ENCODE data around the gene ESYT1. TPM values are rescaled to one million over a fixed set of nuclear protein-coding genes. Genes with fewer than 3 reads are reported as not detected.

Gene ESYT1
- total RNA-seq, 1 donor from 2014 or later = 119 TPM

DNA sequence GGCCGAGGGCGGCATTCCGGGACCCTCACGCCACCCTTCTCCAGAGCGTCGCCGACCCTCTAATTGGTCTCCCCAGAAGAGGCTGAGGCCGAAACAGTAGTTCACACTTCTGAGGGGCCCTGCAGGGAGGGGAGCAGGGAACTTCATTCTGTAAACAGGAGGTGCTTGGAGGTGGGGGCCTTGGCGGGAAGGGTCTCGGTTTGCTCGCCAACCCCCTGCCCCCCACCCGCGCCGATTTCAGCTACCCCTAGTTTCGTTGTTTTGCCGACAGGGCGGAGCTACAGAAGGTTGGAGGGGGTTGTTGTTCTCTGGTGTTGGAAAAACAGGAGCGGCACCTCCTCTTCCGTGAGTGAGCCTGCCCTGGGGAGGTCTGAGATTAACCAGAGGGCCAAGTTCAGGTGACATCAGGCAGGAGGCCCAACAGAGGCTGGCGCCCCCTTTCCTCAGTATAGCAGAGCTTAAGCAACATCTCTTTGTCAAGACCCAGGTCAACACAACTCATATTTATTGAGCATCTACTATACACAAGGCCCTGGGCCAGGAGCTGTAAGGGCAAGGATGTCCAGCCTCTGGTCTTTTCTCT is 47.4 kb upstream of the ESYT1 start:
- Histone ChIP-seq H3K36me3 (no peaks in the 10 kb centered on the region), H3K9me3 (no peaks in the 10 kb centered on the region), H3K4me3 (peak overlapping the region; percentile 72 to 86), H3K27ac (no peak overlapping the region), H3K27me3 (no peaks in the 10 kb centered on the region), H3K4me1 (peaks cover 5 to 7% of the 10 kb centered on the region in 2 donors)
- intact Hi-C loops (cut with DNase I) = no loop called here
- DNase-seq (ENCODE audit: low spot score in 2 of 2) = no peak
- TF ChIP-seq, protein P1, sequence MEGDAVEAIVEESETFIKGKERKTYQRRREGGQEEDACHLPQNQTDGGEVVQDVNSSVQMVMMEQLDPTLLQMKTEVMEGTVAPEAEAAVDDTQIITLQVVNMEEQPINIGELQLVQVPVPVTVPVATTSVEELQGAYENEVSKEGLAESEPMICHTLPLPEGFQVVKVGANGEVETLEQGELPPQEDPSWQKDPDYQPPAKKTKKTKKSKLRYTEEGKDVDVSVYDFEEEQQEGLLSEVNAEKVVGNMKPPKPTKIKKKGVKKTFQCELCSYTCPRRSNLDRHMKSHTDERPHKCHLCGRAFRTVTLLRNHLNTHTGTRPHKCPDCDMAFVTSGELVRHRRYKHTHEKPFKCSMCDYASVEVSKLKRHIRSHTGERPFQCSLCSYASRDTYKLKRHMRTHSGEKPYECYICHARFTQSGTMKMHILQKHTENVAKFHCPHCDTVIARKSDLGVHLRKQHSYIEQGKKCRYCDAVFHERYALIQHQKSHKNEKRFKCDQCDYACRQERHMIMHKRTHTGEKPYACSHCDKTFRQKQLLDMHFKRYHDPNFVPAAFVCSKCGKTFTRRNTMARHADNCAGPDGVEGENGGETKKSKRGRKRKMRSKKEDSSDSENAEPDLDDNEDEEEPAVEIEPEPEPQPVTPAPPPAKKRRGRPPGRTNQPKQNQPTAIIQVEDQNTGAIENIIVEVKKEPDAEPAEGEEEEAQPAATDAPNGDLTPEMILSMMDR (IDR thresholded peaks at IDR 0.05) = no peak

DNA sequence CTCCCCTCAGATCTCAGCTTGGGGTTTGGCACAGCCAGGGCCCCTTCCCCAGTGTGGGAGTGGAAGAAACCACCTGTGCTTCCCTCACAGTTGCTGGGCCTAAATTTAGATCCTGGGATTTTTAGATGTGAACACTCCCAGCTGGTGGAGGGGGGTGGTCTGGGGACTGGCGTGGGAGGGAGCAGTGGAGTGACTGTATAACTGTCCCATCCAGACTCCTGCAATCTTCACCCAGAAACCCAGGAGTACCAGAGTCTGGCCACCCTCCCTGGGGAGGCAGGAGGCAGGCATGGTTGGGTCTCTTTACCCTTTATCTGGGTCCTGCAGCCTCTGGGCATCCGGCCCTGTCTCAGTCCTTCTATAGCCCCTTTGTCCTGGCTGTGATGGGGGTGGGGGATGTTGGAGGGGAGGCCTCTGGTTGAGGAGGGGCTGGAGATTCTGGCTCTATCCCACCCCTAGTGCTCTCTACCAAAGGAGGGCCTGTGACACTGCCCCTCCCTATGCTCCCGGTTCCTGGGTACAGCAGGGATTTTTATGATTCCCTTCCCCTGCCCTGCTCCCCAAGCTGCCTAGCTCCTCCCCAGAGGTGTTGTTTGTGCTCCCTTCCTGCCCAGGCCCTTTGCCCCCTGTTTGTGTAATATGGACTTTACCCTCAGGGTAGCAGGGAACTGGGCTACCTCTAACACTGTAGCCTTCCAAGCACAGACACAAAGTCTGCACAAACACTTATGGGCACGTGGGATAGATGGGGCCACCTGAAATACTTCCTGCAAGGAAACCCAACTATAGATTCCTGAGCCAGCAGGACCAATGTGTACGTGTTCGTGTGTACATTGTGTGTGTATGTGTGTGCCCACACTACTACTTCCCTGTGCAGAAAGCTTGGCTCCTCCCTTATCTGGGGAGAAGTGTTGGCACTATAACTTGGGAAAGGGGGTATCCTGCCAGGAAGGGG is 46.4 kb upstream of the ESYT1 start:
- Histone ChIP-seq H3K4me3 (no peak overlapping the region), H3K4me1 (peaks cover 5 to 7% of the 10 kb centered on the region in 2 donors), H3K36me3 (no peaks in the 10 kb centered on the region), H3K27me3 (no peaks in the 10 kb centered on the region), H3K9me3 (no peaks in the 10 kb centered on the region), H3K27ac (no peak overlapping the region)
- intact Hi-C loops (cut with DNase I) = no loop called here
- TF ChIP-seq, protein P1 (IDR thresholded peaks at IDR 0.05) = no peak
- no peak for DNase-seq (ENCODE audit: low spot score in 2 of 2)

DNA sequence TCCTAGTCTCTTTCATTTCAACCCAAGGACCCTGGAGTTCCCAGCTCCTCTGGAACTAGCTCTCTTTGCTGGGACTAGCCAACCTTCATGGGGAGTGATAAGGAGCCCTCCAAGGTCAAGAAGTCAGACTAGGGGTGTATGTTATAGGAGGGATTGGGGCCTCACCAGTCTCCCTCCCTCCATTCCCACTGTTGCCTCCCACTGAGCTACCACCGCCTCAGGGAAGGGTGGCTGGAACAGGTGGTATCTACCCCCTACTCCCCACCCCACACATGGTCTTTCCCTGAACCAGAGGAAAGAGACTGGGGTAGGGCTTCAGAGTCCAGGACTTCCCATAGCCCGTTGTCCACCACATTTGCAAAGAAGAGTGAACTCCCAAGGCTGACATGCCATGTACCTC is 45.7 kb upstream of the ESYT1 start:
- Histone ChIP-seq H3K27ac (no peak overlapping the region), H3K4me3 (no peak overlapping the region), H3K4me1 (peaks cover 5 to 7% of the 10 kb centered on the region in 2 donors), H3K36me3 (no peaks in the 10 kb centered on the region), H3K9me3 (no peaks in the 10 kb centered on the region), H3K27me3 (no peaks in the 10 kb centered on the region)
- TF ChIP-seq, protein P1 (IDR thresholded peaks at IDR 0.05) = no peak
- intact Hi-C loops (cut with DNase I) = no loop called here
- no peak for DNase-seq (ENCODE audit: low spot score in 2 of 2)

DNA sequence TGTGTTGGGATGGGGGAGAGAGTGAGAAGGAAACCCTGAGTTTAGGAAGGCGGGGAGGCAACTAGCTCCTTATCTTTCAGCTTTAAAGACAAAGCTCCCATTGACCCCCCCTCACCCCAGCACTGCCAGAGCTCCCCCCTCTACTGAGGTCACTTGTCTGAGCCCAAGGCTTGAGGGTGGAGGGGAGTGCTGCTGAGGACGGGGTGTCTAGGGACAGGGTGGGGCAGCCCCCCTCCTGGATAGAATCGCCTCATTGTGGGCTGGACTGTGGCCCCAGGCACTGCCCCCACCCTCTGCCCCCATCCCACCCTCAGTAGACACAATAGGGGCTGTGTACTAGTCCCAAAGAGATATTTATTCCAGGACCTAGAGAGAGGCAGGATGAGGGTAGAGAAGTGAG is 45.1 kb upstream of the ESYT1 start:
- Histone ChIP-seq H3K4me1 (peaks cover 5 to 7% of the 10 kb centered on the region in 2 donors), H3K27me3 (no peaks in the 10 kb centered on the region), H3K36me3 (no peaks in the 10 kb centered on the region), H3K9me3 (no peaks in the 10 kb centered on the region), H3K27ac (no peak overlapping the region), H3K4me3 (no peak overlapping the region)
- intact Hi-C loops (cut with DNase I) = no loop called here
- TF ChIP-seq, protein P1 (IDR thresholded peaks at IDR 0.05) = no peak
- no peak for DNase-seq (ENCODE audit: low spot score in 2 of 2)

DNA sequence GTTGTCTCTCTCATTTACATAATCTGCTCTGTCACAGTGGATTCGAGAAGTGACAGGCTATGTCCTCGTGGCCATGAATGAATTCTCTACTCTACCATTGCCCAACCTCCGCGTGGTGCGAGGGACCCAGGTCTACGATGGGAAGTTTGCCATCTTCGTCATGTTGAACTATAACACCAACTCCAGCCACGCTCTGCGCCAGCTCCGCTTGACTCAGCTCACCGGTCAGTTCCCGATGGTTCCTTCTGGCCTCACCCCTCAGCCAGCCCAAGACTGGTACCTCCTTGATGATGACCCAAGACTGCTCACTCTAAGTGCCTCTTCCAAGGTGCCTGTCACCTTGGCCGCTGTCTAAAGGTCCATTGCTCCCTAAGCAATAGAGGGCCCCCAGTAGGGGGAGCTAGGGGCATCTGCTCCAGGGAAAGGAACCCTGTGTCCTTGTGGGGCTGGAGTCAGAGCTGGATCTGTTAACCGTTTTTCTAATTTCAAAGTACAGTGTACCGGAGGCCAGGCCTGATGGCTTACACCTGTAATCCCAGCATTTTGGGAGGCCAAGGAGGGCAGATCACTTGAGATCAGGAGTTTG is 43.0 kb upstream of the ESYT1 start:
- no peak for DNase-seq (ENCODE audit: low spot score in 2 of 2)
- Histone ChIP-seq H3K36me3 (no peaks in the 10 kb centered on the region), H3K4me3 (no peak overlapping the region), H3K4me1 (peaks cover 4 to 5% of the 10 kb centered on the region in 2 donors), H3K27ac (no peak overlapping the region), H3K9me3 (no peaks in the 10 kb centered on the region), H3K27me3 (no peaks in the 10 kb centered on the region)
- TF ChIP-seq, protein P1 (IDR thresholded peaks at IDR 0.05) = peak in 1 of 3 experiments; percentile 4
- intact Hi-C loops (cut with DNase I) = no loop called here
